ENCODE measurements around the gene TDO2.

The TDO2 gene

DNA sequence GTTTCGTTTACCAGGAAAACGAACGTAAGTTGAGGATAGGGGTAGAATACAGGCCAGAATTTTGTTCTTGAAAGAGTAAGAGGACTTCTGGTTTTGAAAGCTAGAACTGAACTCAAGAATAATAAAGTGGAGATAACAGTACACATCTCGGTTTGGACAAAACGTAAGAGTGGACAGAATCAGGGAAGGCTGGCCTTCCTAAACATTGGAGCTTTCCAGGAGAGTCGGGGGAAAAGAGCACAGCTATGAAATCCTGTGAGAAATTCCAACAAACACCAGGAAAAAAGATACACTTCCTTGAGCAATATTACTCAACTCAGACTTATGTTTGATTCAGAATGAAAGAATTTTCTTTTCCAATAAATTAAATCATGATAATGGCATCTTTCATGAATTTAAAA is 49.0 kb downstream of the TDO2 start:
- in situ Hi-C loops (cut with MboI; ENCODE audit: low sequenced_read_pairs), result no loop called here

DNA sequence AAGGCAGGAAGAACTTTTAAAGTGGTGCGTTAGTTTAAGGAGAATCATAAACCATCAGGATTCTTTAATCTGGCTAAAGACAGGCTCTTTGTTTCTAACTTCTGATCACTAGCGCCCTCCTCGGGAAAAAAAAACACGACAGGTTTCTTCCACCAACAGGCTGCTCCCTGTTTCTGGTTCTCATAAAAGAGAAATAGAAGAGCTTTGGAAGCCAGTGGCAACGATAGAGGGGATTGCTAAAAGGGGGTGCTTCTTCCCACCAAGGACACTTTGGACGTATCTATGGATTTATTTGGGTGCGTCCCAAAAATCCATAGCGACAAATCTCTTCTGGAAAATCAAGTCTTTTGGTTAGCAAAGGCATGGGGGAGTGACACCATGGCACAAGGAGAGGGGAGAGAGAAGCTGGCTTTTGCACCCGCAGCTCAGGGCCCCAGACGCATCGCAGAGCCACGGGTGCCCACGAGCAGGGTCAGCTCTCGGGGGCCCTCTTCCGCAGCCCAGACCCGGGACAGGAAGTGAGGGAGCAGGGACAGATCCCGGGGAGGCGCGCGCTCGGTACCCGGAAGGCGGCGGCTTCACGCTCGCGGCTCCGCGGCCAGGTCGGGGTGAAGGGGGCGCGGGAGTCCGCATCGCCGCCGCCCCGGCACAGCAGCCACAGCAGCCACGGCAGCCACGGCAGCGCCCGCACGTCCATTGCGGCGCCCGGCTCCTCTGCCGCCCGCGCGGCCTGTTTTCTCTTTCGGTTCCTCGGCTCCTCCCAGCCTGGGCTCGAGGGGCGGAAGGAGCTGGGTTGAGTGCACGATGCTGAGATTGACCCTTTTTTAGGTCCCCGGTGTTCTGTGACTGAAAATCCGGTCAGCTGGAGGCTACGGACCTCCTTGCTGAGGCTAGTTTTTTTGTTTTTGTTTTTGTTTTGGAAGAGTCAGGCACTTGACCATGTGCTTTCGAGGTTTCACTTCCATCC is 49.9 kb downstream of the TDO2 start, which contains the start of gene CTSO:
CTSO (minus strand) TSS at position 716 of the 967 bp plus-strand sequence; CDS start at position 697, 19 bp downstream.
- in situ Hi-C loops (cut with MboI; ENCODE audit: low sequenced_read_pairs), result no loop called here

- in situ Hi-C loops (cut with MboI; ENCODE audit: low sequenced_read_pairs), result no loop called here
These were observed 50.7 kb downstream of the TDO2 start for GRCh38 chr4:155954118-155954685.

- in situ Hi-C loops (cut with MboI; ENCODE audit: low sequenced_read_pairs), result no loop called here
These were observed 51.4 kb downstream of the TDO2 start for GRCh38 chr4:155954939-155955338.

DNA sequence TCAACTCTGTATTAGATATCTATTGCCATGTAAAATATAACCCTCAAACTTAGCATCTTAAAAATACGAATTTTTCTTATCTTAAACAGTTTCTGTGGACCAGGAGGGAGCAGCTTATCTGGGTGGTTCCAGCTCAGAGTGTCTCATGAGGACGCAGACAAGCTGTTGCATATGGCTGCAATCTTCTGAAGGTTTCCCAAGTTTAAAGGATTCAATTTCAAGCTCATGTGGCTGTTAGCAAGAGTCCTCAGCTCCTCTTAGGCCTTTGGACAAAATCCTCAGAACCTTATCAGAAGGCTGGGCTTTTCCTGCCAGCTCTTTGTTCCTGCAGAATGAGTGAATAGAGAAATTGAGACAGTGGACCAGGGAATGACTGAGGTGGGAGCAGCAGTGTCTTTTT is 53.0 kb downstream of the TDO2 start:
- in situ Hi-C loops (cut with MboI; ENCODE audit: low sequenced_read_pairs), result no loop called here

GRCh38 chr4:155959417-155959816 is 55.9 kb downstream of the TDO2 start:
- in situ Hi-C loops (cut with MboI; ENCODE audit: low sequenced_read_pairs), result no loop called here

- in situ Hi-C loops (cut with MboI; ENCODE audit: low sequenced_read_pairs), result no loop called here
These were observed 57.0 kb downstream of the TDO2 start for GRCh38 chr4:155960522-155960921.

DNA sequence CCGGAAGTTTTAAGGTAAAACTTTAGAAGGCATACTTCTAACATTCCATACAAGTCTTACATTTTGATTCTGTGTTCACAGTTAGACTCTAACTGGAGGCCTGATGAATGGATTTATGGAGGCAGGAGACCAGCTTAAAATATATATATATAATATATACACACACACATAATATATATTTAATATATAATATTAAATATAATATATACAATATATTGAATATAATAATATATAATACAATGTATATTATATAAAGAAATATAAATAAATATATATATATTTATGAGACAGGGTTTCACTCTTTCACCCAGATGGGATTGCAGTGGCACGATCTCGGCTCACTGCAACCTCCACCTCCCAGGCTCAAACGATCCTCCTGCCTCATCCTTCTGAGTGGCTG is 58.1 kb downstream of the TDO2 start:
- in situ Hi-C loops (cut with MboI; ENCODE audit: low sequenced_read_pairs), result no loop called here

GRCh38 chr4:155962767-155963166 is 59.3 kb downstream of the TDO2 start:
- in situ Hi-C loops (cut with MboI; ENCODE audit: low sequenced_read_pairs), result no loop called here

DNA sequence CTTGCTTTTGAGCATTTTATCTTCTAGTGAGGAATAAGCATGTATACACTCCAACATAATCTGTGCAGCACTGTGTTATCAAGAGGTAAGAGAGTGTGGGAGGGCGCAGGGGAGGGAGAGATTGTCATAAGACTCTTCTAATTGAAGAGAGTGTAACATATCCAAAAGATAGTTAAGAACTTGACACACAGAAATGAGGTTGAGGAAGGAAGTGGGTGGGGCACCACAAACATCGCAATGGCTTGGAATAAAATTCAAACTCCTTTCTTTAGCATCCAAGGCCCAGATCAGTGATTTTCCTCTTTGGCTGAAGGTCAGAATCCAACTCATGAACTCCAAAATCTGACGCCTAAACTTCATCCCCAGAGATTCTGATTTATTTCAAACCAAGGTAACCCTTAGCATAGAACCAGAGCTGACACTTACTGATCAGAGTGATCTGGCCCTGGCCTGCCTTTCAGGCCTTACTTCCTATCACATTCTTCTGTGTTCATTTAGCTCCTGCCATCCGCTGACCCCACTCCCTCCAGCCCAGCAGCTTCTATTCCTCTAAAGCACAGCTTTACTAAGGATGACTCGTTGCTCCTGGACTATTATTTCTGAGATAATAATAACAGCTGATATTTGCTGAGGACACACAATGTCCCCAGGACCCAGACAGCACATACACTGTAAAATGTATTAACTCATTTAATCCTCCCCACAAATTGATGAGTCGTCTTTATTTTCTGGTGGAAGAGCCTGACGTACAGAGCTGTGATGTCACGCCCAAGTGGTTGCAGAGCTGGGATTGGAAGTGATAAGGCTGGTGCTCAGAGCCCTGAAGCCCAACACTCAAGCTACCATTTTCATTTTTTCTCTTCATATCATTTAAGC is 60.8 kb downstream of the TDO2 start:
- in situ Hi-C loops (cut with MboI; ENCODE audit: low sequenced_read_pairs), result no loop called here

- in situ Hi-C loops (cut with MboI; ENCODE audit: low sequenced_read_pairs), result no loop called here
These were observed 62.7 kb downstream of the TDO2 start for GRCh38 chr4:155966171-155966570.

DNA sequence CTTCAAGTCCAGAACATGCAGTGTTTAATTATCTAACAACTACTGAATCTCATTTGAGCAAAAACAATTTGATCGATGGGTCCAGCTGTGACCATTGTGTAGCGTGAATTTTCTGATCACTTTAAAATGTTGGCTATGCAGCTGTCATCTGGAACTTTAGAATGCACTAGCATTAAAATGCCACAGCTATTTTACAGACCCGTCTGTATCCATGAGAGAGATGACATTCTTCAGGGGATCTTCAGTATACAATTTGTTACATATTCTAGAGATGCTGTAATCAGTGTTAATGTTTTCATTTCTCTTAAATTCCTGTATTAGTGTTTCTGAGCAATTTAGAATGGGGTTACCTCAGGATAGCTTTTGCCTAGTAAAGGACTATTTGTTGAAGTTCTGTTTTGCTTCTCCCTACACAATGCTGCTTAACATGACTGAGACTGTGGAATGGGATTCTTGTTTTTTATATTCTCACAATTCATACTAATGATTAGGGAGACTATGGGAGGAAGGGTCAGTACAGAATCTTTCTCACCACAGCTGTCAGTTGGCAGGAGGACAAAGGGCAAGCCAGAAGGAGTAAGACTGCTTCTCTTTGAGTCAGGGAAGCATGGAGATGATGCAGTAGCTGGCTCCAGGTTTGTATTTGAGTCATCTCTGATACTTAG is 63.4 kb downstream of the TDO2 start:
- in situ Hi-C loops (cut with MboI; ENCODE audit: low sequenced_read_pairs), result no loop called here
